Measurements from ENCODE around the gene ARID5A.

ARID5A gene

GRCh38 chr2:96522304-96523203, 14.0 kb upstream of the ARID5A start:
- Histone ChIP-seq H3K4me1 (ENCODE audit: control insufficient read depth in 1 of 2, insufficient read depth in 2 of 2, low read length in 2 of 2) (peaks cover 0 to 3% of the 10 kb centered on the region in 2 donors), H3K4me3 (ENCODE audit: low read depth in 1 of 2, low read length in 2 of 2) (no peak overlapping the region), H3K9me3 (ENCODE audit: control insufficient read depth in 1 of 2, low read length in 2 of 2) (peaks cover 0 to 3% of the 10 kb centered on the region in 2 donors), H3K36me3 (ENCODE audit: control insufficient read depth in 1 of 2, insufficient read depth in 2 of 2, low read length in 2 of 2) (no peaks in the 10 kb centered on the region), H3K27me3 (ENCODE audit: low read depth, low read length) (no peaks in the 10 kb centered on the region), H3K27ac (ENCODE audit: low read length) (no peak overlapping the region)

GRCh38 chr2:96523659-96524481, 12.7 kb upstream of the ARID5A start:
- H3K4me3 ChIP-seq (ENCODE audit: low read depth in 1 of 2, low read length in 2 of 2), result no peak overlapping the region
- H3K27me3 ChIP-seq (ENCODE audit: low read depth, low read length), result no peaks in the 10 kb centered on the region
- no peaks in the 10 kb centered on the region for H3K9me3 ChIP-seq (ENCODE audit: control insufficient read depth in 1 of 2, low read length in 2 of 2)
- peaks cover 0 to 7% of the 10 kb centered on the region in 2 donors for H3K4me1 ChIP-seq (ENCODE audit: control insufficient read depth in 1 of 2, insufficient read depth in 2 of 2, low read length in 2 of 2)
- H3K27ac ChIP-seq (ENCODE audit: low read length), result no peak overlapping the region
- no peaks in the 10 kb centered on the region for H3K36me3 ChIP-seq (ENCODE audit: control insufficient read depth in 1 of 2, insufficient read depth in 2 of 2, low read length in 2 of 2)

GRCh38 chr2:96524482-96525210, 11.9 kb upstream of the ARID5A start:
- Histone ChIP-seq H3K27ac (ENCODE audit: low read length) (no peak overlapping the region), H3K36me3 (ENCODE audit: control insufficient read depth in 1 of 2, insufficient read depth in 2 of 2, low read length in 2 of 2) (no peaks in the 10 kb centered on the region), H3K9me3 (ENCODE audit: control insufficient read depth in 1 of 2, low read length in 2 of 2) (no peaks in the 10 kb centered on the region), H3K4me3 (ENCODE audit: low read depth in 1 of 2, low read length in 2 of 2) (no peak overlapping the region), H3K27me3 (ENCODE audit: low read depth, low read length) (no peaks in the 10 kb centered on the region), H3K4me1 (ENCODE audit: control insufficient read depth in 1 of 2, insufficient read depth in 2 of 2, low read length in 2 of 2) (peaks cover 4 to 7% of the 10 kb centered on the region in 2 donors)

- no peaks in the 10 kb centered on the region for H3K27me3 ChIP-seq (ENCODE audit: low read depth, low read length)
- peaks cover 4 to 7% of the 10 kb centered on the region in 2 donors for H3K4me1 ChIP-seq (ENCODE audit: control insufficient read depth in 1 of 2, insufficient read depth in 2 of 2, low read length in 2 of 2)
- no peak overlapping the region for H3K4me3 ChIP-seq (ENCODE audit: low read depth in 1 of 2, low read length in 2 of 2)
- H3K36me3 ChIP-seq (ENCODE audit: control insufficient read depth in 1 of 2, insufficient read depth in 2 of 2, low read length in 2 of 2), result no peaks in the 10 kb centered on the region
- H3K9me3 ChIP-seq (ENCODE audit: control insufficient read depth in 1 of 2, low read length in 2 of 2), result no peaks in the 10 kb centered on the region
- no peak overlapping the region for H3K27ac ChIP-seq (ENCODE audit: low read length)
These were observed 11.4 kb upstream of the ARID5A start for GRCh38 chr2:96525211-96525507.

- Histone ChIP-seq H3K4me3 (ENCODE audit: low read depth in 1 of 2, low read length in 2 of 2) (no peak overlapping the region), H3K27me3 (ENCODE audit: low read depth, low read length) (no peaks in the 10 kb centered on the region), H3K27ac (ENCODE audit: low read length) (no peak overlapping the region), H3K4me1 (ENCODE audit: control insufficient read depth in 1 of 2, insufficient read depth in 2 of 2, low read length in 2 of 2) (peaks cover 4 to 7% of the 10 kb centered on the region in 2 donors), H3K9me3 (ENCODE audit: control insufficient read depth in 1 of 2, low read length in 2 of 2) (no peaks in the 10 kb centered on the region), H3K36me3 (ENCODE audit: control insufficient read depth in 1 of 2, insufficient read depth in 2 of 2, low read length in 2 of 2) (no peaks in the 10 kb centered on the region)
These were observed 10.4 kb upstream of the ARID5A start for GRCh38 chr2:96526101-96526591.

- peaks cover 4 to 7% of the 10 kb centered on the region in 2 donors for H3K4me1 ChIP-seq (ENCODE audit: control insufficient read depth in 1 of 2, insufficient read depth in 2 of 2, low read length in 2 of 2)
- H3K27me3 ChIP-seq (ENCODE audit: low read depth, low read length), result no peaks in the 10 kb centered on the region
- no peak overlapping the region for H3K27ac ChIP-seq (ENCODE audit: low read length)
- no peaks in the 10 kb centered on the region for H3K36me3 ChIP-seq (ENCODE audit: control insufficient read depth in 1 of 2, insufficient read depth in 2 of 2, low read length in 2 of 2)
- no peaks in the 10 kb centered on the region for H3K9me3 ChIP-seq (ENCODE audit: control insufficient read depth in 1 of 2, low read length in 2 of 2)
- H3K4me3 ChIP-seq (ENCODE audit: low read depth in 1 of 2, low read length in 2 of 2), result peak overlapping the region; percentile 38 to 55
These were observed 9.8 kb upstream of the ARID5A start for GRCh38 chr2:96526615-96527285.

GRCh38 chr2:96527286-96528005, 9.1 kb upstream of the ARID5A start:
- peak overlapping the region; percentile 43 to 55 for H3K4me3 ChIP-seq (ENCODE audit: low read depth in 1 of 2, low read length in 2 of 2)
- H3K27me3 ChIP-seq (ENCODE audit: low read depth, low read length), result no peaks in the 10 kb centered on the region
- H3K9me3 ChIP-seq (ENCODE audit: control insufficient read depth in 1 of 2, low read length in 2 of 2), result no peaks in the 10 kb centered on the region
- peaks cover 7% of the 10 kb centered on the region in 2 donors for H3K4me1 ChIP-seq (ENCODE audit: control insufficient read depth in 1 of 2, insufficient read depth in 2 of 2, low read length in 2 of 2)
- no peaks in the 10 kb centered on the region for H3K36me3 ChIP-seq (ENCODE audit: control insufficient read depth in 1 of 2, insufficient read depth in 2 of 2, low read length in 2 of 2)
- peak overlapping the region; percentile 46 for H3K27ac ChIP-seq (ENCODE audit: low read length)

GRCh38 chr2:96528006-96528699, 8.4 kb upstream of the ARID5A start:
- Histone ChIP-seq H3K27me3 (ENCODE audit: low read depth, low read length) (no peaks in the 10 kb centered on the region), H3K9me3 (ENCODE audit: control insufficient read depth in 1 of 2, low read length in 2 of 2) (no peaks in the 10 kb centered on the region), H3K4me3 (ENCODE audit: low read depth in 1 of 2, low read length in 2 of 2) (peak overlapping the region; percentile 43 to 55), H3K36me3 (ENCODE audit: control insufficient read depth in 1 of 2, insufficient read depth in 2 of 2, low read length in 2 of 2) (no peaks in the 10 kb centered on the region), H3K27ac (ENCODE audit: low read length) (peak overlapping the region; percentile 46), H3K4me1 (ENCODE audit: control insufficient read depth in 1 of 2, insufficient read depth in 2 of 2, low read length in 2 of 2) (peaks cover 14% of the 10 kb centered on the region in 2 donors)

- Histone ChIP-seq H3K27ac (ENCODE audit: low read length) (peak overlapping the region; percentile 46), H3K27me3 (ENCODE audit: low read depth, low read length) (no peaks in the 10 kb centered on the region), H3K4me1 (ENCODE audit: control insufficient read depth in 1 of 2, insufficient read depth in 2 of 2, low read length in 2 of 2) (peaks cover 18% of the 10 kb centered on the region in 2 donors), H3K4me3 (ENCODE audit: low read depth in 1 of 2, low read length in 2 of 2) (no peak overlapping the region), H3K9me3 (ENCODE audit: control insufficient read depth in 1 of 2, low read length in 2 of 2) (no peaks in the 10 kb centered on the region), H3K36me3 (ENCODE audit: control insufficient read depth in 1 of 2, insufficient read depth in 2 of 2, low read length in 2 of 2) (no peaks in the 10 kb centered on the region)
These were observed 7.7 kb upstream of the ARID5A start for GRCh38 chr2:96528700-96529375.

Measured in muscle layer of duodenum (tissue), 2 donors.